Measurements from ENCODE around the gene FBXO41.

FBXO41 gene

GRCh38 chr2:73235315-73236028, 48.8 kb downstream of the FBXO41 start:
- Mint-ChIP-seq H3K4me1 (ENCODE audit: low read depth) (peaks cover 35% of the 10 kb centered on the region), H3K36me3 (ENCODE audit: low read depth) (peaks cover 64% of the 10 kb centered on the region), H3K4me3 (peak overlapping the region; percentile 90), H3K27me3 (no peaks in the 10 kb centered on the region), H3K9me3 (no peaks in the 10 kb centered on the region), H3K27ac (peak overlapping the region; percentile 89)
- intact Hi-C loops (cut with micrococcal nuclease): loop anchor here (2.0 kb wide), 1 partner anchor 55 kb away; no protein-coding TSS in a partner anchor

GRCh38 chr2:73233932-73234832, 50.1 kb downstream of the FBXO41 start, which contains the start of gene CCT7:
TSS of gene CCT7 (plus strand) at chr2:73234308. CDS start at chr2:73234379, 71 bp downstream.
- H3K9me3 Mint-ChIP-seq: no peaks in the 10 kb centered on the region
- H3K27me3 Mint-ChIP-seq: no peaks in the 10 kb centered on the region
- peaks cover 35% of the 10 kb centered on the region for H3K4me1 Mint-ChIP-seq (ENCODE audit: low read depth)
- peak within 1 kb of the TSS; percentile 89 for H3K27ac Mint-ChIP-seq
- peak within 1 kb of the TSS; percentile 90 for H3K4me3 Mint-ChIP-seq
- intact Hi-C loops (cut with micrococcal nuclease): loop anchor here (1.0 to 5.0 kb wide), 5 partner anchors 20 to 163 kb away; partner anchors contain the start of genes ALMS1, SFXN5 and SMYD5
- peaks cover 62% of the 10 kb centered on the region for H3K36me3 Mint-ChIP-seq (ENCODE audit: low read depth)

- peaks cover 35% of the 10 kb centered on the region for H3K4me1 Mint-ChIP-seq (ENCODE audit: low read depth)
- no peaks in the 10 kb centered on the region for H3K27me3 Mint-ChIP-seq
- H3K4me3 Mint-ChIP-seq: peak within 1 kb of the TSS; percentile 90
- H3K36me3 Mint-ChIP-seq (ENCODE audit: low read depth): peaks cover 62% of the 10 kb centered on the region
- H3K9me3 Mint-ChIP-seq: no peaks in the 10 kb centered on the region
- intact Hi-C loops (cut with micrococcal nuclease): loop anchor here (1.0 to 5.0 kb wide), 3 partner anchors 19 to 154 kb away; partner anchors contain the start of genes ALMS1 and SMYD5
- peak within 1 kb of the TSS; percentile 89 for H3K27ac Mint-ChIP-seq
Measured at GRCh38 chr2:73233154-73233931, 50.9 kb downstream of the FBXO41 start, which contains the start of gene PRADC1. TSS of gene PRADC1 (minus strand) at chr2:73233239. CDS start at chr2:73233160, 79 bp downstream.

GRCh38 chr2:73232403-73233153, 51.7 kb downstream of the FBXO41 start:
- Mint-ChIP-seq H3K27ac (peak overlapping the region; percentile 89), H3K4me3 (peak overlapping the region; percentile 90), H3K27me3 (no peaks in the 10 kb centered on the region), H3K9me3 (no peaks in the 10 kb centered on the region), H3K36me3 (ENCODE audit: low read depth) (peaks cover 65% of the 10 kb centered on the region), H3K4me1 (ENCODE audit: low read depth) (peaks cover 35% of the 10 kb centered on the region)
- intact Hi-C loops (cut with micrococcal nuclease): loop anchor here (1.0 to 5.0 kb wide), 3 partner anchors 18 to 155 kb away; partner anchors contain the start of genes ALMS1 and SMYD5

- Mint-ChIP-seq H3K4me3 (no peak overlapping the region), H3K27ac (no peak overlapping the region), H3K4me1 (ENCODE audit: low read depth) (peaks cover 22% of the 10 kb centered on the region), H3K27me3 (no peaks in the 10 kb centered on the region), H3K36me3 (ENCODE audit: low read depth) (peaks cover 58% of the 10 kb centered on the region), H3K9me3 (no peaks in the 10 kb centered on the region)
- intact Hi-C loops (cut with micrococcal nuclease): no loop called here
Measured at GRCh38 chr2:73228631-73229030, 55.6 kb downstream of the FBXO41 start.

- H3K27me3 Mint-ChIP-seq: no peaks in the 10 kb centered on the region
- no peak overlapping the region for H3K4me3 Mint-ChIP-seq
- H3K4me1 Mint-ChIP-seq (ENCODE audit: low read depth): peaks cover 20% of the 10 kb centered on the region
- no peak overlapping the region for H3K27ac Mint-ChIP-seq
- no peaks in the 10 kb centered on the region for H3K9me3 Mint-ChIP-seq
- intact Hi-C loops (cut with micrococcal nuclease): no loop called here
- H3K36me3 Mint-ChIP-seq (ENCODE audit: low read depth): peaks cover 63% of the 10 kb centered on the region
Measured at GRCh38 chr2:73227086-73227485, 57.2 kb downstream of the FBXO41 start.

DNA sequence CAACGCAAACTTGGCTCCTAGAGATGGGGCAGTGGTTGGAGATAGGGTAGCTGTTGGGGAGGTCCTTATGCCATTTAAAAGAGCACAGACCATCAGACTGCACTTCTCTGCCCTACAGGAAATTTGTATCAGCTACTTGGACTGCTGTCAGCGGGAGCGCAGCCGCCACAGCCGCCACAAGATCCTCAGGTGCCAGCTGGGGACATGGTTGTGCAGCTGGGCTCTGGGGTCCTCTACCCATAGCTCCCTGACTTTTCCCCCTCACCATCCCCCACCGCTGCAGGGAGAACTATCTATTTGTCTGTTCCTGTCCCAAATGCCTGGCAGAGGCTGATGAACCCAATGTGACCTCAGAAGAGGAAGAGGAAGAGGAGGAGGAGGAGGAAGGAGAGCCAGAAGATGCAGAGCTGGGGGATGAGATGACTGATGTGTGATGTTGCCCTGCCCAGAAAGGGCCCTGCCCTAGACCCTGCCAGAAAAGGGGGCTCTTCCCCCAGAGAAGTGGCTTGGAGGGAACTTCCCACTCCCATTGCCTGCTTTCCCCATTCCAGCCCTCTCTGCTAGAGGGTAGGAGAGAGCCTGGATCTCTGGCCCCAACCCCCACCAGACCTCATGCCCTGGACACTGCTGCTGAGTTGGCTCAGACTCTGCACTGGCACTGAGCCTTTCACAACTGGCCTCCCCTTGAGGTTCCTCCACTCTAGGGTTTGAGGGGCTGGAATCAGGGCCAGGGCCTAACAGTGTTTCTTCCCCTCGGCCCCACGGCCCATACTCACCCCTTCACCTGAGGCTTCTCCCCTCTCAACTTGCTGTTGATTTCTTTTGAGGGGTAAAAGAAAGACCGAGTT, 58.5 kb downstream of the FBXO41 start:
- no peaks in the 10 kb centered on the region for H3K27me3 Mint-ChIP-seq
- peaks cover 76% of the 10 kb centered on the region for H3K36me3 Mint-ChIP-seq (ENCODE audit: low read depth)
- H3K9me3 Mint-ChIP-seq: no peaks in the 10 kb centered on the region
- no peak overlapping the region for H3K4me3 Mint-ChIP-seq
- peak overlapping the region; percentile 55 for H3K27ac Mint-ChIP-seq
- peaks cover 21% of the 10 kb centered on the region for H3K4me1 Mint-ChIP-seq (ENCODE audit: low read depth)
- intact Hi-C loops (cut with micrococcal nuclease): no loop called here

DNA sequence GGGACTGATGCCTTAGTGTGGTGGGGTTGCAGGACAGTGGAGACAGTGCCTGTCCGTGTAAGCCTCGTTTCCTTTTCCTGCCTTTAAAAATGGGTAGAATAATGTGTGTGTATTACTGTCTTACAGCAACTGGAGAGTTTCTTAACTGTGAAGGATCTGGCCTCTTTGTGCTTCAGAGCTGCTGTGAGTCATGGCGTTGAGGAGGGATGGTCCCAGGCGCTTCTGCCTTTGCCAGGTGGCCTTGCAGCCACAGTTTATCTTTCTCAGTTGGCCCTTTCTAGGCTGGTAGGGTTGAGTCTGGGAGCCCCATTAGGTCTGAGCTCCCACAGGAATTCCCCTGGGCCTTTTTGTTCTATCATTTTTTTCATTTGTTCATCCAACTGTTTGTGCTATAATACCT, 60.5 kb downstream of the FBXO41 start:
- peaks cover 21% of the 10 kb centered on the region for H3K4me1 Mint-ChIP-seq (ENCODE audit: low read depth)
- no peak overlapping the region for H3K4me3 Mint-ChIP-seq
- H3K27ac Mint-ChIP-seq: no peak overlapping the region
- intact Hi-C loops (cut with micrococcal nuclease): no loop called here
- H3K36me3 Mint-ChIP-seq (ENCODE audit: low read depth): peaks cover 73% of the 10 kb centered on the region
- H3K27me3 Mint-ChIP-seq: no peaks in the 10 kb centered on the region
- no peaks in the 10 kb centered on the region for H3K9me3 Mint-ChIP-seq

DNA sequence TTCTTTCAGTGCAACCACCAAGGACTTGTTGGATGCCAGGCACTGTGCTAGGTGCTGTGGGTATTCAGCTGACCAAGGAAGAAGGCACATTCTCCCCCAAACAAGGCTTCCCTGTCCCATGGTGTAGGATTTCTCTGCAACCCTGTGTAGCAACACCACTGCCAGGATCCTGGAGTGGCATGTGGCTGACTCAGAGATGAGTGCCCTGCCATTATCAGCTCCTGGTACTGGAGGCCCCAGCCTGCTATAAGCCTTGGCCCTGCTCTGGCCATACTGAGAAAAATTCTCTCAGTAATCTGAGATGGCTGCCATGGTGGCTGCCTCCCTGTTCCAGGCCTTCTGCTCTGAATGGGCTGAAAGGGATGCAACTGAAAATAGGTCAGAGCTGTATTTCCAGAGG, 66.0 kb downstream of the FBXO41 start:
- peaks cover 31% of the 10 kb centered on the region for H3K4me1 Mint-ChIP-seq (ENCODE audit: low read depth)
- intact Hi-C loops (cut with micrococcal nuclease): no loop called here

GRCh38 chr2:73217826-73218225, 66.5 kb downstream of the FBXO41 start:
- Mint-ChIP-seq H3K4me3 (no peak overlapping the region), H3K4me1 (ENCODE audit: low read depth) (peaks cover 33% of the 10 kb centered on the region), H3K36me3 (ENCODE audit: low read depth) (peaks cover 43% of the 10 kb centered on the region), H3K27me3 (no peaks in the 10 kb centered on the region), H3K27ac (no peak overlapping the region), H3K9me3 (no peaks in the 10 kb centered on the region)
- intact Hi-C loops (cut with micrococcal nuclease): no loop called here

More for the DNA sequence above, 66.0 kb downstream of the FBXO41 start:
- Mint-ChIP-seq H3K27me3 (no peaks in the 10 kb centered on the region), H3K27ac (no peak overlapping the region), H3K36me3 (ENCODE audit: low read depth) (peaks cover 48% of the 10 kb centered on the region), H3K4me3 (no peak overlapping the region), H3K9me3 (no peaks in the 10 kb centered on the region)

DNA sequence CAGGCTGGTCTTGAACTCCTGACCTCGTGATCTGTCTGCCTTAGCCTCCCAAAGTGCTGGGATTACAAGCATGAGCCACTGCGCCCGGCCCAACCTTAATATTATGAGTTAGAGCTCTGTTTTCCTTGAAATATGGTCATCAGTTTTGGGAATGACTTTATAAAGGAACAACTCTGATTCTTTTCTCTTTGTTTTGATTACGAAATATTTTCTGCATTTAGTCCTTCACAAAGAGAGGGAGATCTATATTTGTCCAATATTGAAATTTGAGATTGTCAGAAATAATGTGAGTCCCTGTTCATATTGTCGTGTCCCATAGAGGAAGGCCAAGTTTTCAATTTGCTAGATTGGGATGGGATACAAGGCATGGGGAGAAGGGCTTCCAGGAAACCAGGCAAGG, 67.1 kb downstream of the FBXO41 start:
- Mint-ChIP-seq H3K9me3 (no peaks in the 10 kb centered on the region), H3K27me3 (no peaks in the 10 kb centered on the region), H3K4me1 (ENCODE audit: low read depth) (peaks cover 28% of the 10 kb centered on the region), H3K4me3 (no peak overlapping the region), H3K27ac (no peak overlapping the region), H3K36me3 (ENCODE audit: low read depth) (peaks cover 37% of the 10 kb centered on the region)
- intact Hi-C loops (cut with micrococcal nuclease): no loop called here

DNA sequence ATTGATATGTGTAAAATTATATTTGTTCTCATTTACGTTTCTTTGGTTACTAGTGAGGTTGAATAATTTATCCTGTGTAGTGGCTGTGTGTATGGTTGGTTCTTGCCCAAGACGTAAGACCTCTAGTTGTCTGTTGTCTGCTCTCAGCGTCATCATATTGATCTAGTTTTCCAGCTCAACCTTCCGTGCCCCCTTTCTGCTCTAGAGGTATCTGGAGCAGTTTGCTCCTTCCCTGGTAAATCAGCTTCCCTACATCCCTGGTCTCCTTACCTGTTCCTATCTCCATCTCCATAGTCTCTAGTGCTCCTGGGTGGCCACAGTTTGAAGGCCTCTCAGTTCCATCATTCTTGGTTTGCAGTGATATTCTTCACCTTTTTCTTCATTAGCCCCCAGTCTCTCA, 69.0 kb downstream of the FBXO41 start:
- Mint-ChIP-seq H3K4me3 (peak overlapping the region; percentile 27), H3K9me3 (no peaks in the 10 kb centered on the region), H3K36me3 (ENCODE audit: low read depth) (peaks cover 19% of the 10 kb centered on the region), H3K4me1 (ENCODE audit: low read depth) (peaks cover 26% of the 10 kb centered on the region), H3K27me3 (peaks cover under 1% of the 10 kb centered on the region), H3K27ac (no peak overlapping the region)
- intact Hi-C loops (cut with micrococcal nuclease): loop anchor here (2.0 kb wide), 1 partner anchor 70 kb away; the partner anchor contains the start of gene FBXO41
